HepG2 (cell line): ENCODE measurements around the gene NELFCD. TPM values are rescaled to one million over a fixed set of nuclear protein-coding genes. Genes with fewer than 3 reads are reported as not detected.
A peak's percentile ranks its signal among the peaks of the same experiment; 100 is the strongest.

Experiments used
- ARID3A ChIP-seq: IDR thresholded peaks from 2 replicates; pipeline ENCODE4 v1.6.1; 2012; ENCODE audit warnings: low read depth, low read length, improper control_type of control experiment
- CC2D1A ChIP-seq: sonication (generic); formaldehyde crosslinking; IDR thresholded peaks from 2 replicates; pipeline ENCODE4 v1.8.1; 2023; ENCODE audit warnings: mild to moderate bottlenecking, missing genetic modification reagents
- CHD2 ChIP-seq: IDR thresholded peaks from 2 replicates; pipeline ENCODE4 v1.6.1; 2011; ENCODE audit warnings: low read depth, low read length, improper control_type of control experiment
- HHEX ChIP-seq: IDR thresholded peaks from 2 replicates; pipeline ENCODE4 v1.6.1; 2016; ENCODE audit warnings: control low read depth
- MED1 ChIP-seq: sonication (generic); formaldehyde crosslinking; IDR thresholded peaks from 2 replicates; pipeline ENCODE4 v1.4.0; 2020; ENCODE audit warnings: missing genetic modification reagents
- MTF2 ChIP-seq: sonication (generic); formaldehyde crosslinking; IDR thresholded peaks from 2 replicates; pipeline ENCODE4 v1.5.0; 2020; ENCODE audit warnings: missing genetic modification reagents, borderline replicate concordance
- NFYB ChIP-seq: sonication (generic); formaldehyde crosslinking; IDR thresholded peaks from 2 replicates; pipeline ENCODE4 v1.4.0; 2020; ENCODE audit warnings: missing genetic modification reagents
- NKX3-1 ChIP-seq: sonication (generic); formaldehyde crosslinking; IDR thresholded peaks from 2 replicates; pipeline ENCODE4 v1.5.0; 2020; ENCODE audit warnings: missing genetic modification reagents
- TEAD3 ChIP-seq: optimal IDR thresholded peaks from 2 replicates; pipeline ENCODE3; 2016; ENCODE audit warnings: borderline replicate concordance
- ZBTB20 ChIP-seq: sonication (generic); formaldehyde crosslinking; IDR thresholded peaks from 2 replicates; pipeline ENCODE4 v1.8.1; 2023; ENCODE audit warnings: missing genetic modification reagents, low read depth, mild to moderate bottlenecking, borderline replicate concordance
- ZBTB21 ChIP-seq: sonication (generic); formaldehyde crosslinking; IDR thresholded peaks from 2 replicates; pipeline ENCODE4 v1.4.0; 2020; ENCODE audit warnings: missing genetic modification reagents
- ZBTB42 ChIP-seq: sonication (generic); formaldehyde crosslinking; IDR thresholded peaks from 2 replicates; pipeline ENCODE4 v1.5.0; 2020; ENCODE audit warnings: mild to moderate bottlenecking, missing genetic modification reagents
- ZC3H13 ChIP-seq: sonication (generic); formaldehyde crosslinking; IDR thresholded peaks from 2 replicates; pipeline ENCODE4 v1.8.1; 2023; ENCODE audit warnings: mild to moderate bottlenecking, missing genetic modification reagents, moderate library complexity
- ZMYM3 ChIP-seq: sonication (generic); formaldehyde crosslinking; IDR thresholded peaks from 2 replicates; pipeline ENCODE4 v1.5.1; 2020; ENCODE audit warnings: mild to moderate bottlenecking, missing genetic modification reagents
- ZNF607 ChIP-seq: sonication (generic); formaldehyde crosslinking; IDR thresholded peaks from 2 replicates; pipeline ENCODE4 v1.5.1; 2020; ENCODE audit warnings: missing genetic modification reagents, mild to moderate bottlenecking, borderline replicate concordance
- ZNF652 ChIP-seq: IDR thresholded peaks from 2 replicates; pipeline ENCODE4 v1.6.1; 2016; ENCODE audit warnings: low read depth, borderline replicate concordance
- polyA plus RNA-seq, 8 experiments: library from polyadenylated mRNA; depleted of rRNA in 3 of 8; stranded (reverse) in 7 of 8; unstranded in 1 of 8; fragments of >200 nt; fragmentation: Illumina TruSeq in 4 of 8; extraction: Trizol in 4 of 8; gene quantifications; 2 replicates each; pipeline versions ENCODE4 v1.2.1 to v1.2.3, GENCODE V29; 2011 to 2016; ENCODE audit warnings: low read depth in 4 of 8, missing spikeins in 1 of 8, mixed read lengths in 1 of 8; ENCODE audit not compliant: insufficient read depth in 1 of 8
- total RNA-seq, 5 experiments: library from RNA; depleted of rRNA; stranded (reverse); fragments of >200 nt; fragmentation: Illumina TruSeq; extraction: Trizol; gene quantifications; 2 replicates each; pipeline ENCODE4 v1.2.3, GENCODE V29; 2016; ENCODE audit warnings: low read depth in 1 of 5
- TF ChIP-seq, protein P1 (sequence below), 2 experiments: sonication (generic) in 1 of 2; formaldehyde crosslinking in 1 of 2; IDR thresholded peaks; 2 replicates each; pipeline versions ENCODE4 v1.5.1 to v1.6.1; 2011 to 2020; ENCODE audit warnings: borderline replicate concordance in 1 of 2, low read depth in 1 of 2, low read length in 1 of 2, mild to moderate bottlenecking in 1 of 2, missing genetic modification reagents in 1 of 2, moderate library complexity in 1 of 2
- TF ChIP-seq, protein P2 (sequence below): sonication (generic); formaldehyde crosslinking; IDR thresholded peaks from 2 replicates; pipeline ENCODE4 v1.4.0; 2020; ENCODE audit warnings: missing genetic modification reagents, borderline replicate concordance
- TF ChIP-seq, protein P3 (sequence below): sonication (generic); formaldehyde crosslinking; IDR thresholded peaks from 2 replicates; pipeline ENCODE4 v1.4.0; 2020; ENCODE audit warnings: missing genetic modification reagents

NELFCD gene
- total and polyA plus RNA-seq, 2 of the 13 experiments (the other 11 are each of a cell fraction or from before 2014, with no cell fraction given): 159 to 203 TPM

DNA sequence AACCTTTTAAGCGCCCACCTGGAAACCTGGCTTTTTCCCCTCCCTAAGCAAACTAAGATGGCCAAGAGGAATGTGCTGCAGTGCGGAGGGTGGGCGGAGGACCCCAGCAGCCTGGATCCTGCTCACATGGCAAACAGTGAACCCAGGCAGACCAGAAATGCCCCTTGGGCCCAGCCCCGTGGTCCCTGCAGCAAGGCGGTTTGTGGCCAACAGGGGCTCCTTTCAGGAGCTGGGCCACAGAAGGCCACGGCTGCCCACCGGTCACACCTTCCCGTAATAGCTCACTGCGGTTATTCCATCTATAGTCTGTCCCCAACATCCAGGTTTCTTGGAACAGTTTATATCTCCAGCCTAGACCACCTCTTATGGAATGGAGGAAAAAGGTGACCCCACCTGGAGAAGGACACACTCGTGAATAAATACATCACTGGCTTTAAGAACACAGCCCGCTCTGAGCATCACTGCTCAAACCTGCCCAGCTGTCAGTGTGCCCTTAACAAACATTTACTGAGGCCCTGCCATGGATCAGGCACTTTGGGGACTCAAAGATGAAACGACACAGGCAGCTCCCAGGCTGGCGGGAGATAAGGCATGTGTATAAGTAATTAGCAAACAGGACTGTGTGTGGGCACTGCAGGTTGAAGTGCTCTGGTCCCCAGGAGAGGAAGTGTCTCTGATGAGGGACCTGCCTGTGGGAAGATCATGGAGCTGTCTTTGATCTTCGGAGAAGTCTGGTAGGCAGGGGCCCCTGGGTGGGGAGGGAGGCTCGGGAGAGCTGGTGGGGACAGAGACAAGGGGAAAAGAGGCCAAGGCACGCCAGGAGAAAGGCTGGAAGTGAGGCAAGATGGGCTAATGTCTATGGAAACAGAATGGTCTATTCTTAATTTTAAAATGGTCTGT lies 35.0 kb downstream of the NELFCD start (continued):
- TF ChIP-seq, protein P1, sequence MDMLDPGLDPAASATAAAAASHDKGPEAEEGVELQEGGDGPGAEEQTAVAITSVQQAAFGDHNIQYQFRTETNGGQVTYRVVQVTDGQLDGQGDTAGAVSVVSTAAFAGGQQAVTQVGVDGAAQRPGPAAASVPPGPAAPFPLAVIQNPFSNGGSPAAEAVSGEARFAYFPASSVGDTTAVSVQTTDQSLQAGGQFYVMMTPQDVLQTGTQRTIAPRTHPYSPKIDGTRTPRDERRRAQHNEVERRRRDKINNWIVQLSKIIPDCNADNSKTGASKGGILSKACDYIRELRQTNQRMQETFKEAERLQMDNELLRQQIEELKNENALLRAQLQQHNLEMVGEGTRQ (IDR thresholded peaks at IDR 0.05; ENCODE audit: low read depth, low read length): no peak
- TF ChIP-seq, protein P1 (CRISPR knock-in tag; IDR thresholded peaks at IDR 0.05; ENCODE audit: borderline replicate concordance): no peak
- no peak for TF ChIP-seq ZBTB21 (CRISPR knock-in tag)
- peak; percentile 27; the same call in 1 of the 2 replicates for TF ChIP-seq ZNF607 (CRISPR knock-in tag)
- TF ChIP-seq NKX3-1: peak; percentile 97
- no peak for TF ChIP-seq CC2D1A
- TF ChIP-seq, protein P2, sequence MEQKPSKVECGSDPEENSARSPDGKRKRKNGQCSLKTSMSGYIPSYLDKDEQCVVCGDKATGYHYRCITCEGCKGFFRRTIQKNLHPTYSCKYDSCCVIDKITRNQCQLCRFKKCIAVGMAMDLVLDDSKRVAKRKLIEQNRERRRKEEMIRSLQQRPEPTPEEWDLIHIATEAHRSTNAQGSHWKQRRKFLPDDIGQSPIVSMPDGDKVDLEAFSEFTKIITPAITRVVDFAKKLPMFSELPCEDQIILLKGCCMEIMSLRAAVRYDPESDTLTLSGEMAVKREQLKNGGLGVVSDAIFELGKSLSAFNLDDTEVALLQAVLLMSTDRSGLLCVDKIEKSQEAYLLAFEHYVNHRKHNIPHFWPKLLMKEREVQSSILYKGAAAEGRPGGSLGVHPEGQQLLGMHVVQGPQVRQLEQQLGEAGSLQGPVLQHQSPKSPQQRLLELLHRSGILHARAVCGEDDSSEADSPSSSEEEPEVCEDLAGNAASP (CRISPR knock-in tag): peak; percentile 86
- TF ChIP-seq ZBTB42: no peak
- peak; percentile 94 for TF ChIP-seq HHEX (CRISPR knock-in tag)
- TF ChIP-seq MTF2: no peak
- peak; percentile 83 for TF ChIP-seq TEAD3
- TF ChIP-seq MED1 (CRISPR knock-in tag): peak; percentile 95
- no peak for TF ChIP-seq CHD2
- peak; percentile 56; the same call in 1 of the 2 replicates for TF ChIP-seq ARID3A
- peak; percentile 36; the same call in 1 of the 2 replicates for TF ChIP-seq NFYB
- peak; percentile 38; the same call in 1 of the 2 replicates for TF ChIP-seq ZNF652 (CRISPR knock-in tag)
- peak; percentile 85; the same call in 1 of the 2 replicates for TF ChIP-seq ZC3H13
- peak; percentile 89 for TF ChIP-seq ZMYM3 (CRISPR knock-in tag)
- TF ChIP-seq, protein P3, sequence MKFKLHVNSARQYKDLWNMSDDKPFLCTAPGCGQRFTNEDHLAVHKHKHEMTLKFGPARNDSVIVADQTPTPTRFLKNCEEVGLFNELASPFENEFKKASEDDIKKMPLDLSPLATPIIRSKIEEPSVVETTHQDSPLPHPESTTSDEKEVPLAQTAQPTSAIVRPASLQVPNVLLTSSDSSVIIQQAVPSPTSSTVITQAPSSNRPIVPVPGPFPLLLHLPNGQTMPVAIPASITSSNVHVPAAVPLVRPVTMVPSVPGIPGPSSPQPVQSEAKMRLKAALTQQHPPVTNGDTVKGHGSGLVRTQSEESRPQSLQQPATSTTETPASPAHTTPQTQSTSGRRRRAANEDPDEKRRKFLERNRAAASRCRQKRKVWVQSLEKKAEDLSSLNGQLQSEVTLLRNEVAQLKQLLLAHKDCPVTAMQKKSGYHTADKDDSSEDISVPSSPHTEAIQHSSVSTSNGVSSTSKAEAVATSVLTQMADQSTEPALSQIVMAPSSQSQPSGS: peak; percentile 74; the same call in 1 of the 2 replicates
- TF ChIP-seq ZBTB20 (CRISPR knock-in tag): peak; percentile 82; the same call in 1 of the 2 replicates
